ENCODE results near the gene ZFPM1.

Gene ZFPM1

GRCh38 chr16:88528902-88529318, 75.8 kb downstream of the ZFPM1 start:
- TF ChIP-seq CTCF (conservative IDR thresholded peaks at IDR 0.05; ENCODE audit: control insufficient read depth, insufficient read depth, low read depth, low read length) = no peak
- DNase-seq (ENCODE audit: low read depth) = no peak
- H3K4me3 ChIP-seq (ENCODE audit: control insufficient read depth, low read depth, low read length) = no peak overlapping the region

- DNase-seq (ENCODE audit: low read depth) = no peak
- no peak for TF ChIP-seq CTCF (conservative IDR thresholded peaks at IDR 0.05; ENCODE audit: control insufficient read depth, insufficient read depth, low read depth, low read length)
- H3K4me3 ChIP-seq (ENCODE audit: control insufficient read depth, low read depth, low read length) = no peak overlapping the region
Observed at GRCh38 chr16:88529596-88529995, 76.5 kb downstream of the ZFPM1 start.

GRCh38 chr16:88530051-88530857, 77.2 kb downstream of the ZFPM1 start:
- no peak for DNase-seq (ENCODE audit: low read depth)
- H3K4me3 ChIP-seq (ENCODE audit: control insufficient read depth, low read depth, low read length) = no peak overlapping the region
- no peak for TF ChIP-seq CTCF (conservative IDR thresholded peaks at IDR 0.05; ENCODE audit: control insufficient read depth, insufficient read depth, low read depth, low read length)

GRCh38 chr16:88530858-88531203, 77.8 kb downstream of the ZFPM1 start:
- no peak overlapping the region for H3K4me3 ChIP-seq (ENCODE audit: control insufficient read depth, low read depth, low read length)
- TF ChIP-seq CTCF (conservative IDR thresholded peaks at IDR 0.05; ENCODE audit: control insufficient read depth, insufficient read depth, low read depth, low read length) = no peak
- no peak for DNase-seq (ENCODE audit: low read depth)

GRCh38 chr16:88531346-88531745, 78.3 kb downstream of the ZFPM1 start:
- H3K4me3 ChIP-seq (ENCODE audit: control insufficient read depth, low read depth, low read length) = no peak overlapping the region
- no peak for TF ChIP-seq CTCF (conservative IDR thresholded peaks at IDR 0.05; ENCODE audit: control insufficient read depth, insufficient read depth, low read depth, low read length)
- no peak for DNase-seq (ENCODE audit: low read depth)

GRCh38 chr16:88531931-88532433, 78.9 kb downstream of the ZFPM1 start:
- no peak for TF ChIP-seq CTCF (conservative IDR thresholded peaks at IDR 0.05; ENCODE audit: control insufficient read depth, insufficient read depth, low read depth, low read length)
- DNase-seq (ENCODE audit: low read depth) = no peak
- H3K4me3 ChIP-seq (ENCODE audit: control insufficient read depth, low read depth, low read length) = no peak overlapping the region

All from fibroblast of mammary gland (primary cell).